GM12878 (cell line): Measurements from ENCODE around the gene NPRL2. TPM values are rescaled to one million over a fixed set of nuclear protein-coding genes. Genes with fewer than 3 reads are reported as not detected.
A peak's percentile ranks its signal among the peaks of the same experiment; 100 is the strongest.

Source experiments
- ATF2 ChIP-seq: IDR thresholded peaks from 2 replicates; pipeline ENCODE4 v1.6.1; 2012; ENCODE audit warnings: low read length, inconsistent platforms
- BACH1 ChIP-seq: fragments of 450-650 bp; IDR thresholded peaks from 2 replicates; pipeline ENCODE4 v1.6.1; 2017; ENCODE audit warnings: mild to moderate bottlenecking, borderline replicate concordance
- BCLAF1 ChIP-seq: fragments of 450-650 bp; IDR thresholded peaks from 2 replicates; pipeline ENCODE4 v1.6.1; 2017; ENCODE audit warnings: antibody characterized with exemption, mild to moderate bottlenecking, moderate library complexity
- ELK1 ChIP-seq: IDR thresholded peaks from 2 replicates; pipeline ENCODE4 v1.6.1; 2012; ENCODE audit warnings: low read depth, low read length, improper control_type of control experiment
- FOXK2 ChIP-seq: fragments of 450-650 bp; IDR thresholded peaks from 2 replicates; pipeline ENCODE4 v1.6.1; 2017; ENCODE audit warnings: mild to moderate bottlenecking, moderate library complexity
- MTA3 ChIP-seq: IDR thresholded peaks from 2 replicates; pipeline ENCODE4 v1.6.1; 2012; ENCODE audit warnings: low read length, inconsistent platforms, borderline replicate concordance
- NFXL1 ChIP-seq: fragments of 450-650 bp; IDR thresholded peaks from 2 replicates; pipeline ENCODE4 v1.6.1; 2017; ENCODE audit warnings: antibody characterized with exemption, mild to moderate bottlenecking, borderline replicate concordance
- RUNX3 ChIP-seq: IDR thresholded peaks from 2 replicates; pipeline ENCODE4 v1.6.1; 2012; ENCODE audit warnings: low read length, inconsistent platforms
- USF1 ChIP-seq: IDR thresholded peaks from 2 replicates; pipeline ENCODE4 v1.6.1; 2011; ENCODE audit warnings: borderline replicate concordance, low read depth, mild to moderate bottlenecking, moderate library complexity, mixed read lengths, low read length; ENCODE audit not compliant: insufficient read depth; ENCODE audit errors: extremely low read length
- ZBTB4 ChIP-seq: fragments of 450-650 bp; formaldehyde crosslinking; IDR thresholded peaks from 2 replicates; pipeline ENCODE4 v1.4.0; 2022; ENCODE audit warnings: mild to moderate bottlenecking, moderate library complexity
- ZBTB40 ChIP-seq: fragments of 450-650 bp; IDR thresholded peaks from 2 replicates; pipeline ENCODE4 v1.6.1; 2016; ENCODE audit warnings: mild to moderate bottlenecking, moderate library complexity, borderline replicate concordance
- ZZZ3 ChIP-seq: IDR thresholded peaks from 2 replicates; pipeline ENCODE4 v1.6.1; 2011; ENCODE audit warnings: low read depth; ENCODE audit not compliant: control insufficient read depth, insufficient read length
- polyA plus RNA-seq, 11 experiments: library from polyadenylated mRNA; depleted of rRNA in 4 of 11; unstranded in 6 of 11; stranded (reverse) in 5 of 11; fragments of >200 nt; fragmentation: Nextera tagmentation in 4 of 11; fragmentation: Illumina TruSeq in 1 of 11; extraction: Ambion mirVana in 4 of 11; extraction: Trizol in 1 of 11; gene quantifications; 1 replicate in 1 of 11; 2 replicates in 10 of 11; pipeline versions ENCODE4 v1.2.1 to v1.2.3, GENCODE V29; 2011 to 2016; ENCODE audit warnings: inconsistent platforms in 2 of 11, missing spikeins in 2 of 11, low read depth in 1 of 11
- total RNA-seq, 4 experiments: library from RNA; depleted of rRNA in 3 of 4; stranded (reverse); fragments of >200 nt in 3 of 4; fragmentation: Illumina TruSeq in 1 of 4; extraction: Trizol in 1 of 4; gene quantifications; 2 replicates each; pipeline versions ENCODE4 v1.2.1 to v1.2.3, GENCODE V29; 2013 to 2021

Gene NPRL2
- total and polyA plus RNA-seq, 10 of the 15 experiments (the other 5 are each of a cell fraction or from before 2014, with no cell fraction given): 17.8 to 54.2 (median 32.9) TPM

GRCh38 chr3:50350527-50351322 lies at the start of gene NPRL2, which contains the start of gene CYB561D2 (continued):
- TF ChIP-seq BCLAF1 (no peak), ZBTB4 (CRISPR knock-in tag) (no peak), ZZZ3 (no peak), ATF2 (no peak), MTA3 (no peak), USF1 (no peak), NFXL1 (no peak), FOXK2 (no peak), BACH1 (peak; percentile 59; the same call in 1 of the 2 replicates), ZBTB40 (peak; percentile 95), RUNX3 (peak; percentile 65), ELK1 (peak; percentile 69)
